NCI-H82 treated with DMSO at 0.1 percent for 48 hours (cell line): ENCODE measurements around the gene MAP3K7.
"Not testable (repeated sequence)": the region's sequence is repeated elsewhere in the genome, so short reads cannot be mapped to it uniquely, and the experiment has no call there.

Experiments
- DNase-seq: peaks from one replicate; lab custom pipeline; 2025; ENCODE audit not compliant: unreplicated experiment; lab: John Stamatoyannopoulos, UW

Gene MAP3K7

GRCh38 chr6:90578894-90579549 lies 7.8 kb downstream of the MAP3K7 start:
- no peak for DNase-seq

GRCh38 chr6:90575267-90575666 lies 11.6 kb downstream of the MAP3K7 start:
- no peak for DNase-seq

GRCh38 chr6:90574610-90575009 lies 12.3 kb downstream of the MAP3K7 start:
- no peak for DNase-seq

- DNase-seq, result no peak
Measured at GRCh38 chr6:90573624-90574023, 13.2 kb downstream of the MAP3K7 start.

GRCh38 chr6:90572856-90573255 lies 14.0 kb downstream of the MAP3K7 start:
- DNase-seq, result no peak

GRCh38 chr6:90569223-90569622 lies 17.6 kb downstream of the MAP3K7 start:
- DNase-seq, result no peak

- DNase-seq, result not testable (repeated sequence)
Measured at GRCh38 chr6:90567682-90568081, 19.2 kb downstream of the MAP3K7 start.

- not testable (repeated sequence) for DNase-seq
Measured at GRCh38 chr6:90562341-90562740, 24.5 kb downstream of the MAP3K7 start.

- no peak for DNase-seq
Measured at GRCh38 chr6:90559931-90560330, 26.9 kb downstream of the MAP3K7 start.

- DNase-seq, result no peak
Measured at GRCh38 chr6:90557006-90557405, 29.9 kb downstream of the MAP3K7 start.

- DNase-seq, result no peak
Measured at GRCh38 chr6:90547991-90548390, 38.9 kb downstream of the MAP3K7 start.

GRCh38 chr6:90547079-90547478 lies 39.8 kb downstream of the MAP3K7 start:
- no peak for DNase-seq

GRCh38 chr6:90545448-90545847 lies 41.4 kb downstream of the MAP3K7 start:
- DNase-seq, result no peak

- no peak for DNase-seq
Measured at GRCh38 chr6:90544741-90545140, 42.1 kb downstream of the MAP3K7 start.

GRCh38 chr6:90544081-90544480 lies 42.8 kb downstream of the MAP3K7 start:
- DNase-seq, result no peak

GRCh38 chr6:90541221-90541620 lies 45.7 kb downstream of the MAP3K7 start:
- DNase-seq, result no peak

GRCh38 chr6:90538278-90539046 lies 48.4 kb downstream of the MAP3K7 start:
- peak; percentile 3 for DNase-seq

- peak; percentile 25 for DNase-seq
Measured at GRCh38 chr6:90537723-90538258, 49.1 kb downstream of the MAP3K7 start.

GRCh38 chr6:90537027-90537426 lies 49.8 kb downstream of the MAP3K7 start:
- DNase-seq, result no peak

GRCh38 chr6:90536520-90536919 lies 50.4 kb downstream of the MAP3K7 start:
- no peak for DNase-seq

- DNase-seq, result no peak
Measured at GRCh38 chr6:90534337-90535025, 52.4 kb downstream of the MAP3K7 start.
